ENCODE data around the gene ERF.

ERF gene

DNA sequence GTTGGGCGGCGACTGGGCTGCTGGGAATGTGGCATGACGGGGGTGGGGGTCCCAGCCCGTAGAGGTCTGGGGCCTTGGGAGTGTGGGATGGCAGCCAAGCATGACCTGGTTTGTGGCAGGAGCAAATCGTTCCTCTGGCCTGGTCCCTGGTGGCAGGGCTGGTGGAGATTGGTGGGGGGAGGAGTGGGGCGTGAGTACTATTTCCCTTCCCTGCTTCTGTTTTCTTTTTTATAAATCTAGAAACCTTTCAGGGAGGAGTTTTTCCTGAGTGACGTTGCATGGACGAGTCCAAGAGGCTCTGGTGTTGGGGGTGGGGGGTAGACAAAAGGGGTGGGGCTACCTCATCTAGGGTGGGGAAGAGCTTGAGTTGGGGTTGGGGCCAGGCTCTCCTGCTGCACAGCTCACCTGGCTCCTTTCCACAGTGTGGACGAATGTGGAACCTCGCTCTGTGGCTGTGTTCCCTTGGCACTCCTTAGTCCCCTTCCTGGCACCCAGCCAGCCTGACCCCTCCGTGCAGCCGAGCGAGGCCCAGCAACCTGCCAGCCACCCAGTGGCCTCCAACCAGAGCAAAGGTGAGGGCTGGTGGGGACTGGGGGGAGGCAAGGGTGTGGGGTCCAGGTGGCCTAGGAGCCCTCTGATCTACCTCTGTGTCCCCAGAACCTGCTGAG lies 31.6 kb upstream of the ERF start:
- DNase-seq: no peak

DNA sequence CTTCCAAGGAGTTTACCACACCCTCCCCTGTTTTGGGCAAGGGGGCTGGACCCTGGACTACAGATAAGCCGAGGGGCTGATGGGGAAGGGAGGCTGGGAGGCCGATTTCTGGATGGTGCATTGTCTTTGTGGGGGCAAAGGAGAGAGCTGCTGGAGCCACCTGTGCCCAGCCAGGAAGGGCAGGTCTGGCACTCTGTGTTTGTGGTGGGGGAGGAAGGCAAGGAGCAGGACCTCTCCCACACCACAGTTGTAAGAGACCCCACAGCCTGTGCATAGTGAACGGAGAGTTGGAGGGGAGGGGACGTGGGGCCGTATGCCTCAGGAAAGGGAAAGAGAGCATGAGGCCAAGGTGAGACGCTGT lies 31.0 kb upstream of the ERF start:
- DNase-seq: no peak

DNA sequence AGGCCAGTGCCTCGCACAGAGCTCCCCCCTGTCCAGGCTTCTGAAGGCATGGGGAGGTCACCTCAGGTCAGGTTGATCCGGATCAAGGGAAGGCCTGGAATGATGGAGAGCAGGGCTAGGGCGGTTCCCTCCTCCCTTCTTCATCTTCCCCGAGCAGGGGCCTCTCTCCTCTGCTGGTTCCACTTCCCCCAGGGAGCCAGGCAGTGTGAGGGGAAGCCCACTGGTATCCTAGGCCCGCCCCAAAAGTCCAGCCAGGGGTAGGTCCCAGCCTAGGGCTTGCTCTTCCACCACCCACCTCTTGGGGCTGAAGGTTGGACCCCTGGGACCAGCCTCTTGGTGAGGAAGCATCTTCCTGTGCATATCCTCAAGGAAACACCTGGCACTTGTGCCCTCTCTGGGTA lies 30.6 kb upstream of the ERF start:
- DNase-seq: no peak

DNA sequence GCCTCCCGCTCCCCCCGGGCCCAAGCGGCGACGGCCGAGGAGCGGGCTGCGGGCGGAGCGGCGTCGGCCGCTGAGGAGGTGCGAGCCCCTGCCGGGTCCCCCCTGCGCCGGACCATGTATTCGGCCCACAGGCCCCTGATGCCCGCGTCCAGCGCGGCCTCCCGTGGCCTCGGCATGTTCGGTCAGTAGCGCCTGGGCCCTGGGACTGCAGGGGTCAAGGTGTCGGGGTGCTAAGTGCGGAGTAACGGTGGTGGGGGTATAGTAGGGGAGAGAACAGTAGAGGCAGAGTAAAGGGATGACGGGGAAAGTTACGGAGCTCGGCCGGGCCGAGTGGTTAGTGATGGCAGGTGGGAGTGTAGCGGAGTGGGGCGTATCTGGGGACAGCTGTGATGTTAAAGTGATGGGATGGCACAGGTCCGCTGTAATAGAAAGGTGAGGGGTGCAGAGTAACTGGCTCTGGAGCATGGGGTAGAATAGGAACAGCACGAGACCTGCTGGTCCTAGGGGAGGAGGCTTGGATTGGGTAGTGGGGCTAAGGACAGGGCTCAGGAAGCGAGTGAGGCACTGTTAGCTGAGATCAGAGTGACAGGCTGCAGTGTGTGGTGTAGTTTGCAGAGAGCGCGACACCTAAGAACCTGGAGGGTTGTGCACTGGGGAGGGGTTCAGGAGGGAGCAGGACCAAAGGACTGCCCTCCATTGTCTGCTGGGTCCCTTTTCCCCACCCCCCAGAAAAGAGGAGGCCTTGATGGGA lies 29.8 kb upstream of the ERF start:
- no peak for DNase-seq

DNA sequence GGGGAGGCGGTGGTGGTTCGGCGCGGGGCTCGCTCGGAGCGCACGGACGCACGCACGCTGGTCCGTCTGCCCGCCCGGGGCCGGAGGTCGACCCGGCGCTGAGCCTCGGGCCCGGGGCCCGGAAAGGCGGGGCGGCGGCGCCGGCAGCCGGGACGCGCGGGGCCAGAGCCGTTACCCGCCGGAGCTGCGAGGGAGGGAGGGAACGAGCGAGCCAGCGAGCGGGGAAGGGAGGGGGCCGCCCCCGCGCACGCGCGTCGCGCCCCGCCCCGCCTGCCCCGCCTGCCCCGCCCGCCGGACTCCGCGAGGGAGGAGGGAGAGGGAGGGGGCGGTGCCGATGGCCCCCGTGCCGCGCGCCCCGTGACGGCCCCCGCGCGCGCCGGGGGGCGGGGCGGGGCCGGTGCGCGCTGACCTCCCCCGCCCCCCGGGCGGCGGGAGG lies 29.2 kb upstream of the ERF start:
- peak; percentile 66 to 77 for DNase-seq

DNA sequence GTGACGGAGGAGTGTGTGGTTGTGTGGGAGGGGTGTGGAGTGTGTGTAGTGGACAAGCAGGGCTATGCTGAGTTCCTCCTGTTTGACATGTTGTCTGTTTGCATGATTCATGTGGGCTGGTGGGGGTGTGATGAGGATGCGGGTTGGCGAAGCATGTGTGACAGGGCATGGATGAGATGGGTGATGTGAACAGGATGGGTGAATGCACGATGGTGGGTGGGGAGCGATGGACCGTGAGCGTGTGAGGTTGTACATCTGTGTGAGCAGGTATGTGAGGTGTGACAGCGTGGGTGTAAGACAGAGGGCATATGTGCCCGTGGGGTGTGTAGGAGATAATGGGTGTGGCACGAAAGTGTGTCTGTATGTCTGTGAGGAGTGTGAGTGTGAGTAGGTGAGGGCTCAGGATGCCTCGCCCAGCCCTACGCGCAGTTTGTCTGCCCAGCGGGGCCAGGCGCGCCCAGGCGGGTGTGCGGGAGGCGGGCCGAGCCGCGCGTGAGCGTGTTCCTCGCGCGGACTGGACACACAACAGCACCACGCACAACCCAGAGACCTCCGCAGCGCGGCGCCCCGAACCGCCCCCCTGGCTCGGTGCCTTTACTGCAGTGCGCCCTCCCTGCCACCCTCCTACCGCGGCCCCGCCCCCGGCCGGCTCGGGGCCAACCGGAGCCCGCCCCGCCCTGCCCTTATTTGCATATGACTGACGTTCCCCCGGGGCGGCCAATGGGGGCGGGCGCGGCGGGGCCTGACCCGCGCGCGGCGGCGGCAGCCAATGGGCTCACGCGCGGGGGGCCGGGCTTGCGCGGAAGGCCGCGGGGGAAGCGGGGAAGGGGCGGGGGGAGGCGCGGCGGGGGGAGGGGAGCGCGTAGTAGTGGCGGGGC lies 28.5 kb upstream of the ERF start:
- DNase-seq: peak; percentile 93 to 95

DNA sequence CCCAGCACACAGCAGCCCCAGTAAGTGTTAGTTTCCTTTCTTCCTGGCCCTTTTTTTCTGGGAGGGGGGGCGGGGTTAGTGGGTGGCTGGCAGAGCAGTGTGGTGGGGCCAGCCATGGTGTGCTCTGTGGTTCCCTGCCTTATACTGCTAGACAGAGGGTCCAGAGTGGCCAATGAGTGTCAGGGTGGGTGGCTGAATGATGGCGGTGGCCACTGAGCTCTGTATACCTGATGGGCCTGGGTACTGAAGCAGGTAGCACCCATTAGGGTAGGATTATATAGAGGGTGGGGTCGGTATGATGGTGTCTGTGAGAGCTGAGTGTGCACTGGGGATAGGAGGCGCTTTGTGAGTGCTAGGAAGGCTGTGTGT lies 27.9 kb upstream of the ERF start:
- DNase-seq: no peak

DNA sequence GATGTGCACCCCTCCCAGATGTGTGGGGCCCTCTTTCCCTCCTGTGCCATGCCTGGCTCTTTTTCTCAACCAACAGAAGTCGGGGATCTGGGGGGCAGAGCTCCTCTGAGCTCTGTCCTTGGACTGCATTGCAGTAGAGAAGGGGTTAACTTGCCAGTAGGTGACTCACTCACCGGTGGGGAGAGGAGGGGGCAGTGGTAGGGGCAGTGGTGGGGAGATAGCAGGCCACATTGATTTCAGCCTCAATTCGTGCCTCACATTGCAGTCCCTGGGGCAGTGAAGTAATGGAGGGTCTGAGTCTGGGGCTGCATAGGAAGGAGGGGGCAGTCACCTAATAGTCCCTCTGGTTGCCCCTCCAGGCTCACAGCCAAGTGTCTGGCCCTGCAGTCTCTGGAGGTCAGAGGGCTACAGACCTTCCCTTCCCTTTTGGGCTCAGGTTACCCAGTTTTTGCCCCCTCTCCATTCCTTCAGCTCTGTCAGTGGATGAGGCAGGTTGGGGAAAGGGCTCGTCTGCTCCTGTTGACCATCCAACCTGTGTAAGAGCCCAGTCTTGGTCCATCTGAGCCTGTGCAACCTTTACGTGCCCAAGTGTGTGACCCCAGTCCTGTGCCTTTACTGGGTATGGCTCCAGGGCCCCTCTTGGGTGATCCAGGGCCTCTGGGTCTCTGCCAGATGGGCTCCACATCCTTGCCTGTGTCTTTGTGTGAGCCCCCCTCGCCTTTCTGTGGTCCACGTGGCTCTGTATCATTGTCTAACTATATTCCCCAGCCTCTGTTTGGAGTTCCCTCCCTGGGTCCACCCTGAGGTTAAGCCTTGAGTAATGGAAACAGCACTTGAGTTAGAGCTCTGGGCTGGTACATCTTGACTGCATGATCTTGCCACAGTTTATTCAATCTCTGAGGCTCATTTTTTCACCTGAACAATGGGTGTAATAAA lies 27.2 kb upstream of the ERF start:
- DNase-seq: no peak

DNA sequence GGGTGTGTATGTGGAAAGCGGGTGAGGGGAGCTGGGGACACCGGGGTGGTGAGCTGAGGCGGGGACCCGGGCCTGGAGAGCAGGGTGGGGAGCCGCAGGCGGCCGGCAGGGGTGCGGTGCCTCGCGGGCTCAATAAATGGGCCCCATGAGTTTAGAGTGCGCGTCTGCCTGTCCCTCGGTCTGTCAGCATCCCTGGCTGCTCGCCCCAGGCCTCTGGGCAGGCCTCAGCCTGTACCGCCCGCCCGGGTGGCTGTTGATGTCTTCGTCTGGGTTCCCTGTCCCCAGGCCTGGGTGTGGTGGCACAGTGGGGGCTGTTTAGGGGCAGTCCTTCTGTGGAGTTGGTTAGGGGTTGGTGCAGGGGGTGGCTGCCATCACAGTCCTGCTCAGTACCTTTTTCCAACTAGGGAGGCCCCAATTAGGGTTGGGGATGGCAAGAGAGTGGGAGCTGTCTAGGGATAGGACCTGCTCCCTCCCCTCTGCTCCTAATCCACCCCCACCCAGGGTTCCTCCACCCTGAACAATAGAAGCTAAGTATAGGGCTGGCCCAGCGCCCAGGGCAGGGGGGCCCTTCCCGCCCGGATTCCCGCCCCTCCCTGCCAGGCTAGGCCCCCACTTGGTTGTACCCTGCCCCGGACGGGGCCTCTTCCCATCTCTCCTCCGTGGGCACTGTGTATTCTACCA lies 26.4 kb upstream of the ERF start:
- no peak for DNase-seq

DNA sequence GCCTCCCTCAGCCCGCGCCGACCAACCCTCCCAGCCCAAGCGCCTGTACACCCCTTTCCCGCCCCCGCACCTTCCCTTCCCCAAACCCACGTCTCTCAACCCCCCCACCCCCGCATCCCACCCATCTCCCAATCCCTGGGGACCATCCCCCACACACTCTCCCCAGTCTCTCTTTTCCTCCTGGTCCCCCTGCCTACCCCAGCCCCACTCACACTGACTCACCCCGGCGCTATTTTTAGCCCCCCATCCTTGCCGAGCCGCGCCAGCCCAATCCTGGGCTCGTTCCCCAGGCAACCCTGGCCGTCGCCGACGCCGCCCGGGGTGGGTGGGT lies 25.9 kb upstream of the ERF start:
- DNase-seq: no peak

DNA sequence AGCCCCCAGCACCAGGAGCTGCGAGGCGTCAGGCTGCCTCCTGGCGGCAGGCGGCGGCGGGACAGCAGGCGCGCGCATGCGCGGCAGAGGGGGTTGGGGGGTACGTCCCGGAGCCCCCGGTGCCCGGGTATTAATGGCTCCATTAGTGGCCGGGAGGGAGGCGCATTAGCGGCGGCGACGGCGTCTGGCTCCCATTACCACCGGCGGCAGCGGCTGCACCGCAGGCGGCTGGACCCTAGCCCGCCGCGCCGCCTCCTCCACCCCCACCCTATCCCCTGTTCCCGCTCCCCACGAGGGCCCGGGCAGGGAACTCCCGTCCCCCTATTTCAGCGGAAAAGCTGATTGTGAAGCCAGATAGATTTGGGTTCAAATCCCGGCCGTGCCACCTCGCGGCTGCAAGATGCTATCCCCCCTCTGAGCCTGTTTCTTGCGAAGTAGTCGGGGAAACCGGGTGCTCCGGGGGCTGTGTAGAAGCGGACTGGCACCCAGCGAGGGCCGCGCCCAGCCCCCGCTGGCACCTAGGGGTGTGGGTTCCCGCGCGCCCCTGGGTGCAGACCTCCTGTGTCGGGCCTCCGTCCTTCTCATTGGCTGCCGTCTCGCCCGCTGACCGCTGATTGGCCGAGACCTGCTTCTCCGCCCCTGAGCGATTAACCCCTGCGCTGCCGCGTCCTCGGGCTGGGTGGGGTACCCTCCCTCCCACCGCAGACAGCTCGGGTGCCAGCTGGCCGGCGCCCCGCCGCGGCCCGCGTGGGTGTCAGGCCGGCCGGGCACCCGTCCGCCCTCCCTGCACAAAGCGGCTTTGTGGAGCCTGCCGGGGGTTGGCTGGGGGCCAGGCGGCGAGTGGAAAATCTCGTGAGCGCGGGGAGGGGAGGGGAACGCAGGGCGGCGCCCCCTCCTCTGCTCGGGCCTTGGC lies 25.2 kb upstream of the ERF start:
- DNase-seq: peak; percentile 74 to 76

DNA sequence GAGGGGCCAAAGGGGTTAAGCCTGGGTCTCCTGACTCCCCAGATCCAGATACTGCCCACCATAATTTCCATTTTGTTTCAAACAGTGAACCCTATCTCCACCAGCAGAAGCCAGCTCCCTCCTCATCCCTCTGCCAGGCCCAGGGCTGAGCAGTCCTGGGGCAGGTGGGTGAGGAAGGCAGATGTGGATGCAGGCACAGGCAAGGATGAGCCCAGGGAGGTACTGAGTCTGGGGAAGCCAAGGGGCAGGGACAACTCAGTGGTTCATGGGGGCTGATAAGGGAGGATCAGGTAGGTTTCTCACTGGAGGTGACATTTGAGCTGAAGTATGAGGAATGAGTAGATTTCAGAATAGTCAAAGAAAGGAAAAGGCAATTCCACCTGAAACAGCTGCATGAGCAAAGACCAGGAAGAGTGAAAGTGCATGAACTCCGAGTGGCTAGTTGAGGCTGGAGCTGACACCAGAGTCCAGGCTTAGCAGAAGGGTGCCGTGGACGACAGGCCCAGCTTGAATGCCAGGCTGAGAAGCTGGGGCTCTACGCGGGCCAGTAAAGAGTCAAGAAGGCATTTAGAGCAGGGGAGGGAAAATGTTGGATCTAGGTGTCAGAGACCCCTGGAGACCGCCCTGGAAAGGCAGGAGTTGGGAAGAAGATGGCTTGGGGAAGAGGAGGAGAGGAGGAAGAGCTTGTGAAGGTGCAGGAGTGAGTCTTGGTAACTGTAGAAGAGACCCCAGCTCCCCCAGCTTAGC lies 24.4 kb upstream of the ERF start:
- DNase-seq: no peak

DNA sequence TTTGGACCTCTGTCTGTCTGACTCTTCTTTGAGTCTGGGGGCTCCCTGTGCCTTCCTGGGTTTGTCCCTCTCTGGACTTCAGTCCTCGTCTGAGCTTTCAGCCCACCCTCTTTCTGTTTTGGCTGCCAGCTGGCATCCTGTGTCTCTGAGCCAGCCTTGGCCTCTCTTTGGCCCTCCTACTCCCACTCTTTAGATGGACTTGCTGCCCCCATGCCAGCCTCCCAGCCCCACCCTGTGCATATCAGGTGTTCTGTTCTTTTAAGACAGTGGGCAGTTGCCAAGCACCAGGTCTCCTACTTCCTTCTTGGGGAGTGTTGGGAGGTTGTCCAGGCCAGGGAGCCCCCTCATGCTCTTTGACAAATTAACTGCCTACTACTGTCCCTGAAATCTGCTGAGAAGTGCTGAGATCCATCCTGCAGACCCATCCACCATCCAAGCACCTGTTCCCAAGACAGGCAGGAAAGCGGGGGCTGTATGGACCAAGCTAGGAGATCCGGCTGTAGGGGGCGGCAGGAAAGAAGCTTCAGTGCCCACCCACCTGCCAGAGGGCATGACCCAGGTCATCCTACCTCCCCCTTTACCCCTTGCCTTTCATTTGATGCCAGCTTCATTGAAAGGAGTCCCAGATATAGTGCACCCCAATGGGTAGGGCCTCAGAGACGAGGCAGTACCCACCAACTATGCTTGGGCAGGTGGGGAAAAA lies 23.7 kb upstream of the ERF start:
- DNase-seq: no peak

DNA sequence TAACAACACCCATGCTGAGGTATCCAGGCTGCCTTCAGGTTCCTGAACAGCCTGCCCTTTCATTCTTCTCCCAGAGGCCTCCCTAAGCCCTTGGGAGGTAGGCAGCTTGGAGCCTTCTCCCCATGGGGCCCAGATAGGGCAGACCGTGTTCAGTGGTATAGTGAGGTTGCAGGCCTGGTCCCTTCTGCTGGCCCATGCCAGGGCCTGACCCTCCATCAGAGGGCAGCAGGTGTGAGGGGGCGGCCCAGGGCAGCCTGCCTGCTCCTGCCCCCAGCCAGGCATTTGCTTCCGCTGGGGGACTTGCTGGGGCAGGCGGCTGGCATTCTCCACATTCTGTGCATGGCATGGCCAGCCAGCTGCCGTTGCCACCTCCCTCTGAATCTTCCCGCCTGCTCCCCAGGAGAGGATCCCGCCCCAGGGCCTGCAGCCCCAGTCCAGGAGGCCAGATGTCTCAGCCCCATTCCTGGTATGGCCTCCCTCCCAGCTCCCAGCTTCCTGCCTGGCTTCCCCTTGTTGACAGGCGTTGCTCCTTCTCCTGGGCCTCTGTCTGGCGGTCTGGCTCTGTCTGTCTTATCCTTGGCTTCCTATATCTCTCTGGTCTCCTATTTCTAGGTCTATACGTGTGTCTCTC lies 23.0 kb upstream of the ERF start:
- DNase-seq: no peak

DNA sequence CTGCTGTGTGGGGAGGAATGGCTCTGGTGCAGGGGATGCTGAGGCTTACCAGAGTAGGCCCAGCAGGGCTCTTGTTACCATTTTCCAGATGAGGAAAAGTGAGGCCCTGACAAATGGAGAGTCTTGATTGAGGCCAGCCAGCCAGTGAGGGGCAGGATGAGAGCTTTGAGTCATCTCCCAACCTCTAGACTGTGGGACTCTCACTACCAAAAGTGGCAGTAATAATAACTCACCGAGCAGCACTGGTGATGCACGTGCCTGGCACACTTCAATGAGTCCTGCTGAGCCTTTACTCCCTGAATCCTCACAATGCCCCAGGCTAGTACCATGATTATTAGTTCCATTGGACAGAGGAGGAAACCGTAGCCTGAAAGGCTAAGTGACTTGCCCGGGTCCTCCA lies 21.9 kb upstream of the ERF start:
- DNase-seq: no peak

DNA sequence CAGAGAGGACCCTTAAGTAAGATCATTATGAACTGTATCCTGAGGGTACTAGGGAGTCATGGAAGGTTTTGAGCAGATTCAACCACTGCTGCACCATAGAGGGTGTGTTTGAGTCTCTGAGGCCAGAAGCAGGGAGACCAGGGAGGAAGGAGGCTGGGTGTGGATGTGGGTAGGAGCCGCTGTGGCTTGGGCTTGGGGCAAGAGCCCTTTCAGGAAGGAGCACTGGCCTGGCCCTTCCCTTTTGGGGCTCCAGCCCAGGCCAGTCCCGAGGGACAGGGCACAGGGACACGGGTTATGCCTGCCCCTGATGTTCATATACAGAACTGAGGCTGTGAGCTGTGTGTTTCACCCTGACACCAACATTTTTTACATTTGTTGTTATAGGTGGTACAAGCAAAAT lies 21.4 kb upstream of the ERF start:
- no peak for DNase-seq

DNA sequence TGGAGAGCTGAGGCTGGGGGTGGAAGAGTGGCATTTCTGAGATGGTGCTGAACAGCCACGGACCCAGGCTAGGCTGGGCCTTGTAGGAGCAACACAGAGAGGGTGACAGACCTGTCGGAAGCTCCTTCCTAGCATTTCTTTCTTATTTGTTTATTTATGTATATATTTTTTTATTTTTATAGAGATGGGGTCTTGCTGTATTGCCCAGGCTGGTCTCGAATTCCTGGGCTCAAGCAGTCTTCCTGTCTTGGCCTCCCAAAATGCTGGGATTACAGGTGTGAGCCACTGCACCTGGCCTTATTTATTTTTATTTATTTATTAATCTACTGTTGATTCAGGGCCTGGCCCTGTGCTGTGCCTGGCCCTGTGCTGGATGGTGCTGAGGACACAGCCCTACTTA lies 20.6 kb upstream of the ERF start:
- DNase-seq: no peak

DNA sequence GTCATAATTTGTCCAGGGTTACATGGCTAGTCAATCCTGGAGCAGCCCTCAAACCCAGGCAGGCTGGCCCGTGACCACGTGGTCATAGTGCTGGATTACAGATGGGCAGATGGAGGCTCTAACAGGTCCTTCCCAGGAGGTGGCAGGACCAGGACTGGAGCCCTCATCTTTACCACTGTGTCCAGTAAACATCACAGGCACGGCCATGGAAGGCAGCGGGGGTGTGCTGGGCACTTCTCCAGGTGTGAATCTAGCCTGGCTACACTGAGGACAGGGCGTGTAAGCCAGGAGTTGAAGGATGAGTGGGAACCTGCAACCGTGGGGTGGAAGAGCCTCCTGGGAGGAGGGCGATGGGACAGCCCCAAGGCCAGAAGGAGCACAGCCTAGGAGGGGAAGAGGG lies 20.2 kb upstream of the ERF start:
- no peak for DNase-seq

DNA sequence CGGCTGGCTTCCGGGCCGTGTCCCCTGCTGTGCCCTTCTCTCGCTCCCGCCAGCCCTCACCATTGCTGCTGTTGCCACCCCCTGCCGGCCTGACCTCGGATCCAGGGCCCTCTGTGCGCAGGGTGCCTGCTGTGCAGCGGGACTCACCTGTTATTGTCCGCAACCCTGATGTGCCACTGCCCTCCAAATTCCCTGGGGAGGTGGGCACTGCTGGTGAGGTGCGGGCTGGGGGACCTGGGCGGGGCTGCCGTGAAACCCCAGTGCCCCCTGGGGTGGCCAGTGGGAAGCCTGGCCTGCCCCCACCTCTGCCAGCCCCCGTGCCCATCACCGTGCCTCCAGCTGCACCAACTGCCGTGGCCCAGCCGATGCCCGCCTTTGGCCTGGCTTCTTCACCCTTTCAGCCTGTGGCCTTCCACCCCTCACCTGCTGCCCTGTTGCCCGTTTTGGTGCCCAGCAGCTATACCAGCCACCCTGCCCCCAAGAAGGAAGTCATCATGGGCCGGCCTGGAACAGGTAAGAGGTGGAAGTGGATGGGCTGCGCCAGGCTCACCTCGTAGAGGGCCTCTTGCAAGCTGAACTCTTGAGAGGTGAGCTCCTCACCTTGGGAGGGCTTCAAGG lies 19.2 kb upstream of the ERF start:
- no peak for DNase-seq

All from activated CD4-positive, alpha-beta T cell treated with anti-CD3 and anti-CD28 coated beads, Interleukin-2, amount 50 U/mL, for 4 hours (primary cell).